GM21367 (cell line): ENCODE results near the gene VSIR.

ENCODE experiments used
- ATAC-seq: cut with Tn5 transposase; IDR thresholded peaks from one replicate; pipeline ENCODE4 v1.9.1; 2021; ENCODE audit not compliant: unreplicated experiment

Gene VSIR

GRCh38 chr10:71765906-71766716 is 7.2 kb downstream of the VSIR start:
- ATAC-seq = no peak

- no peak for ATAC-seq
Measured at GRCh38 chr10:71765176-71765904, 8.0 kb downstream of the VSIR start.

GRCh38 chr10:71763352-71764127 is 9.8 kb downstream of the VSIR start:
- no peak for ATAC-seq

DNA sequence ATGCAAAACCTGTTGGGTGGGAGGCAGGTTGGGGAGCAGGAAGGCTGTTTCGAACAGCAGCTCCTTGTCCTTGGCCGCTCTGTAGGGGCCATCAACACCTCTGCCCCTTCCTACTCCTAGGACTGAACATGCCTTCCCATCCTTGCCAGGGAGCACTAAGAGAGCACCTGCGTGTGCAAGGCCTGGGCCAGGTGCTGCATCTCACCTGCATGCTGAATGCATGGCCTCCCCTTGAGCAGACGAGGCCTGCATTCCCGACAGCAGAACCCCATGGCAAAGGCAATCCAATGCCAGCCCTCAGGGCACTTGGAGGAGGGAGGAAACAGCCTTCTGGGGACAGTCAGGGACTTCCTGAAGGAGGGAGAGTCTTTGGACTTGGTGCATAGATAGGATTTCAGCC is 11.0 kb downstream of the VSIR start:
- no peak for ATAC-seq

GRCh38 chr10:71761541-71762113 is 11.7 kb downstream of the VSIR start:
- no peak for ATAC-seq

GRCh38 chr10:71761105-71761511 is 12.2 kb downstream of the VSIR start:
- no peak for ATAC-seq

DNA sequence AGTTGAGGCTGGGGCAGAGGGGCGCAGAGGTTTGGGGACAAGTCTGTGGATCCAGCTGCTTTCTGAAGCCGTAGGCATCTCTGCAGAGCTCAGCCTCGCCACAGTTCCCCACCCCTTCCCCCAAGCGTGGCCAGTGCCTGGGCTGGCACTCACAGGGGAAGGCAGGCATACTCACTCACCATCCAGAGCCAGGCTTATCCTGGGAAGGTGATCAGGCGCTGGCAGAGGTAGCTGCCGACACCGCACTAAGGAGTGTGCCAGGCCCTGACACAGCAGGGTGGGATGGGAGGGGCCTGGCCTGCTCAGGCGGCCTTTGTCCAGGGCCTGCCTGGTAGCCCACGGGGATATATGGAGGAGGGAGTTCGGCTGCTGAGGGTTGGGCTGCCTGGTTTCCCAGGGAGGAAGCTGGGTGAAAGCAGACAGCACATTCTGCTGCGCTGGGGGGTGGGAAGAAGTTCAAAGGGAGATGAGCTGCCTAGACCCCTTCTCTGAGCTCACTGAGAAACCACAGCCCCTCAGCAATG is 15.9 kb downstream of the VSIR start:
- ATAC-seq = no peak

DNA sequence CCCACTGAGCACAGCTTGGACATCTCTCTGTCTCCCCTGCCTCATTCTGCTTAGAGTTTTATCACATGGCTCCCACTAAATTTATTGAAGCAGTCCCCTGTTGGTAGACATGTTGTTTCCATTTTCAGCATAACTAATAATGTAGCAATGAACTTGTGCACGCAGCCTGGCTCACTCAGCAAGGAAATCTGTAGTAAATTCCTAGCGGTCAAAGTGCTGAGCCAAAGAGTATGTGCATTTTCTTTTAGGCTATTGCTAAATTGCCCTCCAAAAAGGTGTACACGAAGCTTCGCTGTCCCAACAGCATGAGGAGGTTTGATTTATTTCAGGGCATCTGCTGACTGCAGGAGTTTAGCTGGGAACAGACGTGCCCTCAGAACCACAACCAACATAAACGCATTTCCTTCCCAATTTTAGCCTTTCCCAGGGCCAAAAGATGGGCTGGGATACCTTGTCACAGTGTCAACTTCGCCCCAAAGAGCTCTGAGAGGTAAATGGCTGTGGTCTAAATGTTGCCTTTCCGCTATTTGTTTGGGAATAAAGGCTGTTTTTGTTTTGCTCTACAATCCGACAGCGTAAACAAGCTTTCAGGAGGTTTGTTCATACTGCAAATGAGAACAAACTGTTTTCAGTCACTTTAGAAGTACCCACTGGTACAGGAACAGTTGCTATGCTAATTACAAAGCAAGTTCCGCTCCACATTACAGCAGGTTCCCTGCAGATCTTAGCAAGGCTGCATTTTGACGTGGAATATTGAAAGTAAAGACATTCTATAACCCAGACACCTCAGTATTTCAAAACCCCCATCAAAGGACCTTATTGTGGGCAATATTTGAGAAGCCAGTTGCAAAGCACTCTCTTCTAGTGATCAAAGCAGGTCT is 16.8 kb downstream of the VSIR start:
- ATAC-seq = no peak

DNA sequence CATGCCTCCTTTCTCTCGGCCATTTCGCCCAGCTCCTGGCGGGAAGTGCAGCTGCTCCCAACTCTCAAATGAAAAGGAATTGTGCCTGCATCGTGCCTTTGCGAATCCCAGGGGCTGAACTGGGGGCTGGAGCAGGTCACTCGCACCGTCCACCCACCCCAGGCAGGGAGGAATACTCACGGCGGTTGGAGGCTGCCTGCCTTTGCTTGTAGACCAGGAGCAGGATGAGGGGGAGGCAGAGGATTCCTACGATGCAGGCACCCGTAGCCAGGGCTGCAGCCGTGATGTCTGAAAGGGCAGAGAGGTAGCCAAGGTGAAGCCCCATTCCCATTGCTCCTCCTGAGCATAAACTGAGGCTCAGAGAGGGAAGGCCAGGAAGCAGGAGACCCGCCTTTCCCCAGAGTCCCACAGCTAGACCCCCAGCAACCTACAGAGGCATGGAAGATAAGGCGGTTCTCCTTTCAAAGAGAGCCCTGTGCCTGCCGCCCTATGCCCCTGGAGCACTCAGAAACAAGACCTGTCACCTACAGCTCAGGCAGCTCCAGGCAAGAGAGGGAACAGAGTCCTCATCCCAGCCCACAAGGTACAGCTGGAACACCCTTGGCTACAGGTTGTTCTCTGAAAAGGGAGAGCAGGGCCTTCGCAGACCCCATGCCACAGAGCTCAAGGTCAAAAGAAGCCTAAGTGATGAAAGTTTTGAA is 18.0 kb downstream of the VSIR start:
- no peak for ATAC-seq

GRCh38 chr10:71754562-71754961 is 18.8 kb downstream of the VSIR start:
- ATAC-seq = no peak

GRCh38 chr10:71753960-71754505 is 19.3 kb downstream of the VSIR start:
- no peak for ATAC-seq

DNA sequence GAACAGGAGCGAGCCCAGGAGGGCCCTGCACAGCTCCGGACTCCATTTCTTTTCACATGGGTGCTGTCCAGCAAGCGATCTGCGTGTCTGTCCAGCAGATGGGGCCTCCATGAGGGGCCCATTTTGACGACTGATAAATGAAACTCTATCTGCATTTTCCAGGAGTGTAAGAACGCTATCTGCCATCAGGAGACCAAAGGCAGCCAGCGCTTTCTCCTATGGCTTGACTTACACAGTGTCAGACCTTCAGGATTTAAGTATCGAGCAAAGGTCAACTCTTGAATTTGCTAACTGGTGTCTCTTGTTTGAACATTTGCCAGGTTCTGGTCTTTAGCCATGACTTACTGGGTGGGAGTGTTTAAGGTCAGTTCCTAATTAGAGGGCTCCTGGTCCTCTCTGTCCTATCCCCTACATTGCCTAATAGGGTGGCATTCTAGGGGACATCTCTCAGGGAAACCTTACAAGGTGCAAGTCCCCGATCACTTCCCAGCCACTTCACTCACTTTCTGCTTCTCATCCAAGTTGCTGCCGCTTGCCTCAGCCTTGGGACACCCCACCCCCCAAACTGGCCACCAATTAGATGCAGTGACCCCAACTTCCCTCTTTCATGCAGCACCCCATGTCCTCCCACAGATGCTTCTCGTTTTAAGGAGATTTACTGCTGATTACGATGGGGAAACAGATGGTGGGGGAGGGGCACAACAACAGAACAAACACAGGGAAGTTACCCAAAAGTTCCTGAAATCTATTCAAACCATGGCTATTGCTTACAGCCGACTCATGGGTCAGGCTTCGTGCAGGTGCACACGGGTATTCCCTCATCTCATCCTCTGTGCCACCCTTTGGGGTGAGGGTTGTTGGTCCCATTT is 20.0 kb downstream of the VSIR start:
- no peak for ATAC-seq

- ATAC-seq = no peak
Measured at GRCh38 chr10:71752391-71753090, 20.8 kb downstream of the VSIR start.

DNA sequence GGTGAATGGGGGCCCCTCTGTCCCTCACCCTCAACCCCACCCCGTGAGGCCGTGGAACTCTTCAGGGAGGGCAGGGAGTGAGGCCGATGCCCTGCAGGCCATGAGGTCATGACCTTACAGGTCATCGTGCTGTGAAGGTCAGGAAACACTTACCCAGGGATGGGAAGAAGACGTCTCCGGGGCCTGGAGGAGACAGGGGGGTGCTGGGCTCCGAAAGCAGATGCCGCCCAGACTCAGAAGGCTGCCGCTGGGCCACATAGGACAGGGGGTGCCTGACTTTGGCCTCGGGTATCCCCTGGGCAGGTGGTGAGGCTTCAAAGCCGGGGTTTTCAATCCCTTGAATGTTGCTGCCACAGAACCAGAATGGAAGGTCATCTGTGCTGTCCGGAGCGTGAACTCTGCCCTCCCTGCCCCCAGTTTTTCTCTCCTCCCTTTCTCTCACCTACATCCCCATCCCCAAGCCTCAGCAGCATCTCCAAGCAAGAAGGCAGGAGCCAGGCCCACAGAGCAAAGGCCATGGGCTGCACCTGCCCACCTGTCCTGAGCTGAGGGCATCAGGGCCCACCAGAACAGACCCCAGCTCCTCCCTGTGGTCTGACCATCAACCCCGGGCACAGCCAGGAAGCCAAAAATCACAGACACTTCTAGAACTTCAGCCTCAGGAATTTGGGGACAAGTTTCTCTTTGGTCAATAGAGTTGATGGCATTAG is 21.6 kb downstream of the VSIR start:
- no peak for ATAC-seq

GRCh38 chr10:71750986-71751385 is 22.3 kb downstream of the VSIR start:
- no peak for ATAC-seq

DNA sequence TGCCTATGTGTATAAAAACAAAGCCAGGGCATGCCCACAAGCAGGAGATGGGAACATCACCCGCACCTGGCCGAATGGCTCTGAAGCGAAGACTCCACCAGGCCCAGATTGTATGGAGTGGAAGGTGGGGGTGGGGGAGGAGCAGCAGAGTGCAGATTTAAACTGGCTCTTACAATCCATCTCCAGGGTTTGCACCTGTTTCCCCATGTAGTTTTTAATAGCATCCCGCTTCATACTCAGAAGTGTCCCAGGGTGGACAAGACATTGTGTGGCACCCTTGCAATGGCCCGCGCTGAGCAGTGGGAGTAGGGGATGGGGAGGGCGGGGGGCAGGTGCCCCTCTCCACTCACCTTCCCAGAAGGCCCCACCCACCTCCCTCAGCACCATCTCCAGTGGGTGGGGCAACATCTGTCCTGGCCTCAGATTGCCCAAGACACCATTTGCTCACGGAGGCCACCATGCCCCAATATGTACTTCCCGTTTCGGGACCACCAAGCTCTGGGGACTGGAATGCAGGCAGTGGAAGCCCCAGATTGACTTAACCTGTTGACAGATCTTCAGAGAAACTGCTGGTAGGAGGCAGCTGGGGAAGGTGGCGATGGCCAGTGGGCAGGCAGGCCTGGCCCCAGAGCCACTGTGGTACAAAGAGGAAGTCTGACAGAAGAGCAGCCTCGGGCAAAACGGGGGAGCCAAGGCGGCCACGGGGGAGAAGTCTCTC is 23.0 kb downstream of the VSIR start:
- no peak for ATAC-seq
